HepG2 (cell line): ENCODE data around the gene MYOF. TPM values are rescaled to one million over a fixed set of nuclear protein-coding genes. Genes with fewer than 3 reads are reported as not detected.
A peak's percentile ranks its signal among the peaks of the same experiment; 100 is the strongest.

Experiments used
- EHMT2 ChIP-seq: fragments of 200-600 bp; sonication (generic); IDR thresholded peaks from 2 replicates; pipeline ENCODE4 v1.7.0; 2017; ENCODE audit warnings: antibody characterized with exemption, low read depth, low read length, borderline replicate concordance
- GMEB2 ChIP-seq: IDR thresholded peaks from 2 replicates; pipeline ENCODE4 v1.6.1; 2016; ENCODE audit warnings: missing biosample characterization, missing genetic modification reagents, low read depth
- KDM2A ChIP-seq: sonication (generic); formaldehyde crosslinking; IDR thresholded peaks from 2 replicates; pipeline ENCODE4 v1.4.0; 2020; ENCODE audit warnings: low read depth, missing genetic modification reagents, borderline replicate concordance
- MEF2D ChIP-seq: sonication (generic); formaldehyde crosslinking; IDR thresholded peaks from 2 replicates; pipeline ENCODE4 v1.5.1; 2020; ENCODE audit warnings: mild to moderate bottlenecking, missing genetic modification reagents
- MEIS2 ChIP-seq: sonication (generic); formaldehyde crosslinking; IDR thresholded peaks from 2 replicates; pipeline ENCODE4 v1.9.0; 2021; ENCODE audit warnings: mild to moderate bottlenecking, missing genetic modification reagents
- PHF21A ChIP-seq: sonication (generic); formaldehyde crosslinking; IDR thresholded peaks from 2 replicates; pipeline ENCODE4 v1.5.0; 2020; ENCODE audit warnings: mild to moderate bottlenecking, missing genetic modification reagents
- SAP130 ChIP-seq: IDR thresholded peaks from 2 replicates; pipeline ENCODE4 v1.6.1; 2016; ENCODE audit warnings: low read depth
- SETDB1 ChIP-seq: sonication (generic); formaldehyde crosslinking; IDR thresholded peaks from 2 replicates; pipeline ENCODE4 v1.5.1; 2020; ENCODE audit warnings: missing genetic modification reagents, mild to moderate bottlenecking, borderline replicate concordance
- SOX6 ChIP-seq, 2 experiments: fragments of 450-650 bp in 1 of 2; sonication (generic) in 1 of 2; formaldehyde crosslinking in 1 of 2; IDR thresholded peaks; 2 replicates each; pipeline versions ENCODE4 v1.4.0 to v1.6.1; 2017 to 2020; ENCODE audit warnings: antibody characterized with exemption in 1 of 2, mild to moderate bottlenecking in 1 of 2, missing genetic modification reagents in 1 of 2
- ZMAT3 ChIP-seq: sonication (generic); formaldehyde crosslinking; conservative IDR thresholded peaks from 2 replicates; pipeline ENCODE4 v1.7.0; 2021; ENCODE audit warnings: missing genetic modification reagents
- ZNF282 ChIP-seq: fragments of 450-650 bp; IDR thresholded peaks from 2 replicates; pipeline ENCODE4 v1.6.1; 2018; ENCODE audit not compliant: partially characterized antibody
- ZNF574 ChIP-seq: sonication (generic); formaldehyde crosslinking; IDR thresholded peaks from 2 replicates; pipeline ENCODE4 v1.4.0; 2020; ENCODE audit warnings: missing genetic modification reagents
- ZNF691 ChIP-seq: sonication (generic); formaldehyde crosslinking; IDR thresholded peaks from 2 replicates; pipeline ENCODE4 v1.4.0; 2020; ENCODE audit warnings: missing genetic modification reagents, low read depth, mild to moderate bottlenecking, borderline replicate concordance
- ZNF724P ChIP-seq: sonication (generic); formaldehyde crosslinking; IDR thresholded peaks from 2 replicates; pipeline ENCODE4 v1.8.0; 2022; ENCODE audit warnings: missing genetic modification reagents, borderline replicate concordance
- ZSCAN25 ChIP-seq: sonication (generic); formaldehyde crosslinking; IDR thresholded peaks from 2 replicates; pipeline ENCODE4 v1.8.0; 2022; ENCODE audit warnings: mild to moderate bottlenecking, missing genetic modification reagents
- polyA plus RNA-seq, 8 experiments: library from polyadenylated mRNA; depleted of rRNA in 3 of 8; stranded (reverse) in 7 of 8; unstranded in 1 of 8; fragments of >200 nt; fragmentation: Illumina TruSeq in 4 of 8; extraction: Trizol in 4 of 8; gene quantifications; 2 replicates each; pipeline versions ENCODE4 v1.2.1 to v1.2.3, GENCODE V29; 2011 to 2016; ENCODE audit warnings: low read depth in 4 of 8, missing spikeins in 1 of 8, mixed read lengths in 1 of 8; ENCODE audit not compliant: insufficient read depth in 1 of 8
- total RNA-seq, 5 experiments: library from RNA; depleted of rRNA; stranded (reverse); fragments of >200 nt; fragmentation: Illumina TruSeq; extraction: Trizol; gene quantifications; 2 replicates each; pipeline ENCODE4 v1.2.3, GENCODE V29; 2016; ENCODE audit warnings: low read depth in 1 of 5
- TF ChIP-seq, protein P1 (sequence below), 2 experiments: IDR thresholded peaks; 2 replicates each; pipeline ENCODE4 v1.6.1; 2011 to 2012; ENCODE audit warnings: low read length in 2 of 2, borderline replicate concordance in 1 of 2, low read depth in 1 of 2, mild to moderate bottlenecking in 1 of 2, moderate library complexity in 1 of 2
- TF ChIP-seq, protein P2 (sequence below): sonication (generic); formaldehyde crosslinking; IDR thresholded peaks from 2 replicates; pipeline ENCODE4 v1.8.1; 2023; ENCODE audit warnings: missing genetic modification reagents, mild to moderate bottlenecking, borderline replicate concordance

The MYOF gene
- total and polyA plus RNA-seq, 2 of the 13 experiments (the other 11 are each of a cell fraction or from before 2014, with no cell fraction given): 0.18 to 0.42 TPM

- TF ChIP-seq ZNF574 (peak; percentile 49; the same call in 1 of the 2 replicates), SETDB1 (CRISPR knock-in tag) (no peak), ZMAT3 (CRISPR knock-in tag) (no peak), KDM2A (CRISPR knock-in tag) (peak; percentile 58; the same call in 1 of the 2 replicates), ZNF282 (no peak), SAP130 (peak; percentile 87), ZNF724P (CRISPR knock-in tag) (no peak), GMEB2 (no peak), EHMT2 (no peak), MEIS2 (CRISPR knock-in tag) (0 out of 2 replicates have a peak, but pooled peaks have one; percentile 42), ZNF691 (no peak), PHF21A (CRISPR knock-in tag) (peak; percentile 37; the same call in 1 of the 2 replicates), ZSCAN25 (CRISPR knock-in tag) (peak; percentile 97), MEF2D (CRISPR knock-in tag) (no peak), SOX6 (IDR thresholded peaks at IDR 0.05) (no peak), SOX6 (CRISPR knock-in tag; IDR thresholded peaks at IDR 0.05) (0 out of 2 replicates have a peak, but pooled peaks have one; percentile 31)
- TF ChIP-seq, protein P1, sequence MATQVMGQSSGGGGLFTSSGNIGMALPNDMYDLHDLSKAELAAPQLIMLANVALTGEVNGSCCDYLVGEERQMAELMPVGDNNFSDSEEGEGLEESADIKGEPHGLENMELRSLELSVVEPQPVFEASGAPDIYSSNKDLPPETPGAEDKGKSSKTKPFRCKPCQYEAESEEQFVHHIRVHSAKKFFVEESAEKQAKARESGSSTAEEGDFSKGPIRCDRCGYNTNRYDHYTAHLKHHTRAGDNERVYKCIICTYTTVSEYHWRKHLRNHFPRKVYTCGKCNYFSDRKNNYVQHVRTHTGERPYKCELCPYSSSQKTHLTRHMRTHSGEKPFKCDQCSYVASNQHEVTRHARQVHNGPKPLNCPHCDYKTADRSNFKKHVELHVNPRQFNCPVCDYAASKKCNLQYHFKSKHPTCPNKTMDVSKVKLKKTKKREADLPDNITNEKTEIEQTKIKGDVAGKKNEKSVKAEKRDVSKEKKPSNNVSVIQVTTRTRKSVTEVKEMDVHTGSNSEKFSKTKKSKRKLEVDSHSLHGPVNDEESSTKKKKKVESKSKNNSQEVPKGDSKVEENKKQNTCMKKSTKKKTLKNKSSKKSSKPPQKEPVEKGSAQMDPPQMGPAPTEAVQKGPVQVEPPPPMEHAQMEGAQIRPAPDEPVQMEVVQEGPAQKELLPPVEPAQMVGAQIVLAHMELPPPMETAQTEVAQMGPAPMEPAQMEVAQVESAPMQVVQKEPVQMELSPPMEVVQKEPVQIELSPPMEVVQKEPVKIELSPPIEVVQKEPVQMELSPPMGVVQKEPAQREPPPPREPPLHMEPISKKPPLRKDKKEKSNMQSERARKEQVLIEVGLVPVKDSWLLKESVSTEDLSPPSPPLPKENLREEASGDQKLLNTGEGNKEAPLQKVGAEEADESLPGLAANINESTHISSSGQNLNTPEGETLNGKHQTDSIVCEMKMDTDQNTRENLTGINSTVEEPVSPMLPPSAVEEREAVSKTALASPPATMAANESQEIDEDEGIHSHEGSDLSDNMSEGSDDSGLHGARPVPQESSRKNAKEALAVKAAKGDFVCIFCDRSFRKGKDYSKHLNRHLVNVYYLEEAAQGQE (IDR thresholded peaks at IDR 0.05; ENCODE audit: borderline replicate concordance in 1 of 2, low read depth in 1 of 2, low read length in 2 of 2): no peak
- TF ChIP-seq, protein P2, sequence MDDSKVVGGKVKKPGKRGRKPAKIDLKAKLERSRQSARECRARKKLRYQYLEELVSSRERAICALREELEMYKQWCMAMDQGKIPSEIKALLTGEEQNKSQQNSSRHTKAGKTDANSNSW (CRISPR knock-in tag): no peak
These were observed 36.8 kb downstream of the MYOF start (continued) for GRCh38 chr10:93445097-93445960.
